ENCODE data around the gene KIF3B. TPM values are rescaled to one million over a fixed set of nuclear protein-coding genes. Genes with fewer than 3 reads are reported as not detected.

Gene KIF3B
- total RNA-seq, 1 experiment from 2014 or later: 21.7 TPM

GRCh38 chr20:32357869-32358631 is 80.6 kb downstream of the KIF3B start, which contains the start of gene ASXL1:
ASXL1 (plus strand) TSS chr20:32358331; CDS start chr20:32358776, 445 bp downstream.
- CTCF ChIA-PET: interaction anchor here (0.6 to 1.1 kb wide), 3 partner anchors 10 to 611 kb away, joined by 3 to 4 read pairs (median 3); no protein-coding TSS in a partner anchor
- intact Hi-C loops (cut with micrococcal nuclease): loop anchor here (5.0 kb wide), 1 partner anchor 151 kb away; the partner anchor contains the start of genes PLAGL2 and POFUT1
- no TSS peak for BruUV-seq (replicated peaks)
- Mint-ChIP-seq H3K9me3 (ENCODE audit: unreplicated experiment) (no peaks in the 10 kb centered on the region), H3K27ac (ENCODE audit: low read depth, unreplicated experiment) (peak within 1 kb of the TSS; percentile 96), H3K4me3 (ENCODE audit: unreplicated experiment) (peak within 1 kb of the TSS; percentile 87), H3K27me3 (ENCODE audit: insufficient read depth, unreplicated experiment) (no peaks in the 10 kb centered on the region), H3K36me3 (ENCODE audit: insufficient read depth, unreplicated experiment) (peaks cover 5% of the 10 kb centered on the region), H3K4me1 (ENCODE audit: insufficient read depth, unreplicated experiment) (peaks cover 38% of the 10 kb centered on the region)
- no peak for TF ChIP-seq CTCF (IDR thresholded peaks at IDR 0.05; ENCODE audit: unreplicated experiment)
- POLR2A ChIA-PET: interaction anchor here (0.6 to 4.5 kb wide), 20 partner anchors 10 to 1132 kb away, joined by 3 to 51 read pairs (median 4); partner anchors contain the start of genes CBFA2T2, PLAGL2 and TM9SF4
- DNase-seq (ENCODE audit: unreplicated experiment): peak; percentile 96

- H3K27ac Mint-ChIP-seq (ENCODE audit: low read depth, unreplicated experiment): peak overlapping the region; percentile 96
- no peaks in the 10 kb centered on the region for H3K9me3 Mint-ChIP-seq (ENCODE audit: unreplicated experiment)
- H3K36me3 Mint-ChIP-seq (ENCODE audit: insufficient read depth, unreplicated experiment): peaks cover 5% of the 10 kb centered on the region
- ChIA-PET POLR2A (interaction anchor here (1.0 to 4.5 kb wide), 13 partner anchors 10 to 249 kb away, joined by 3 to 51 read pairs (median 7); partner anchors contain the start of gene TM9SF4), CTCF (no interaction called here)
- H3K4me3 Mint-ChIP-seq (ENCODE audit: unreplicated experiment): peak overlapping the region; percentile 87
- no peak for TF ChIP-seq CTCF (IDR thresholded peaks at IDR 0.05; ENCODE audit: unreplicated experiment)
- intact Hi-C loops (cut with micrococcal nuclease): loop anchor here (5.0 kb wide), 1 partner anchor 151 kb away; the partner anchor contains the start of genes PLAGL2 and POFUT1
- H3K27me3 Mint-ChIP-seq (ENCODE audit: insufficient read depth, unreplicated experiment): no peaks in the 10 kb centered on the region
- no peak for DNase-seq (ENCODE audit: unreplicated experiment)
- H3K4me1 Mint-ChIP-seq (ENCODE audit: insufficient read depth, unreplicated experiment): peaks cover 43% of the 10 kb centered on the region
- no TSS peak for BruUV-seq (replicated peaks)
Measured at GRCh38 chr20:32358632-32358882, 81.1 kb downstream of the KIF3B start.

DNA sequence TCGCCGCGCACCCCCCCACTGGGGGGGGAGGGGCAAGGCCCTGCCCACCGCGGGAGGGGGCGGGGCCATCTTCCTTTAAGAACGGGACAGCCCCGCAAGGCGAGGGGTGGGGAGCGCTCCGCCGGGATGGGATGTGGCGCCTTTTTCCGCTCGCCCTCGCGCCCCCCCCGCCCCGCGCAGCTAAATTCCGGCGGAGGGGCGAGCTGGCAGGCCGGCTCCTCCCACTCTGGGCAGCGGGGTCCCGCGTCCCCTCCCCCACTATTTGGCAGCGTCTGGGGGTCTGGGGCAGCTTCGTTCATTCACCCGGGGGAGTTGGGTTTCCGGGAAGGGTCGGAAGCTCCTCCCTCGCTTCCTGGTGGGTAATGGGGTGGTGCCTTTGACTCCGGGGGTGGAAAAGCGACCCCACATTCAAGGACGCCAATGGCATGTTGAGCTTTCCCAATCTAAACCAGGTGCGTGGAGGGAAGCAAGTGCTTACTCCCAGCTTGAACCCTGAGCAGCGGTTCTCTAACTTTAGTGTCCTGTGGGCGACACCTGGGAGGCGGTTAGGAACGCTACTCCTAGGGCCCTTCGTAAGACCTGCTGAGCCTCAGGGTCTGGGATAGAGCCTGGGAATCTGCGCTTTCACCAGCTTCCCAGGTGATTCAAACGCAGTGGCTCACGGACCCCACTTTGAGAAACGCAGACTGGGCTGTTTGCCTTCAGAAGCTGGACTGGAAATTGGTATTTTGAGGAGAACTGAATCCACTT is 81.6 kb downstream of the KIF3B start:
- CTCF ChIA-PET: interaction anchor here (0.7 to 1.7 kb wide), 7 partner anchors 9 to 639 kb away, joined by 3 to 10 read pairs (median 4); no protein-coding TSS in a partner anchor
- TF ChIP-seq CTCF (IDR thresholded peaks at IDR 0.05; ENCODE audit: unreplicated experiment): no peak
- intact Hi-C loops (cut with micrococcal nuclease): loop anchor here (5.0 kb wide), 1 partner anchor 152 kb away; the partner anchor contains the start of genes PLAGL2 and POFUT1
- Mint-ChIP-seq H3K27ac (ENCODE audit: low read depth, unreplicated experiment) (peak overlapping the region; percentile 78), H3K27me3 (ENCODE audit: insufficient read depth, unreplicated experiment) (no peaks in the 10 kb centered on the region), H3K9me3 (ENCODE audit: unreplicated experiment) (no peaks in the 10 kb centered on the region), H3K4me1 (ENCODE audit: insufficient read depth, unreplicated experiment) (peaks cover 42% of the 10 kb centered on the region), H3K36me3 (ENCODE audit: insufficient read depth, unreplicated experiment) (peaks cover 5% of the 10 kb centered on the region), H3K4me3 (ENCODE audit: unreplicated experiment) (peak overlapping the region; percentile 87)
- no TSS peak for BruUV-seq (replicated peaks)
- POLR2A ChIA-PET: interaction anchor here (0.7 to 4.5 kb wide), 24 partner anchors 12 to 1753 kb away, joined by 3 to 51 read pairs (median 4); partner anchors contain the start of genes EIF2S2, KIF3B and TM9SF4
- DNase-seq (ENCODE audit: unreplicated experiment): peak; percentile 65
